Measurements from ENCODE around the gene EIF2B5.

Gene EIF2B5

DNA sequence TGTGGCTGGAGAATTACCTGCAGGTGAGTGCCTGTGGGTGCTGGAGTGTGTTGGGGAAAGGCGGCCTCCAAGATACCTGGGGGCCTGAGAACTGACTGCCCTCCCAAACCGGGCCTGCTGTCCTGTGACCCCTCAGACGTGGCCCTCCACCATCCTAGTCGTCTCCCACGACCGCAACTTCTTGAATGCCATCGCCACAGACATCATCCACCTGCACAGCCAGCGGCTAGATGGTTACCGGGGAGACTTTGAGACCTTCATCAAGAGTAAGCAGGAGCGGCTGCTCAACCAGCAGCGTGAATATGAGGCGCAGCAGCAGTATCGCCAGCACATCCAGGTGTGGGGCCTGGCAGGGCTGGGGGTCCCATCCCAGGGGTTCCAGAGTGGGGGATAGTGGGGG lies 54.3 kb downstream of the EIF2B5 start:
- DNase-seq (ENCODE audit: low read depth), result no peak
- no peak overlapping the region for H3K4me3 ChIP-seq (ENCODE audit: low read length)

DNA sequence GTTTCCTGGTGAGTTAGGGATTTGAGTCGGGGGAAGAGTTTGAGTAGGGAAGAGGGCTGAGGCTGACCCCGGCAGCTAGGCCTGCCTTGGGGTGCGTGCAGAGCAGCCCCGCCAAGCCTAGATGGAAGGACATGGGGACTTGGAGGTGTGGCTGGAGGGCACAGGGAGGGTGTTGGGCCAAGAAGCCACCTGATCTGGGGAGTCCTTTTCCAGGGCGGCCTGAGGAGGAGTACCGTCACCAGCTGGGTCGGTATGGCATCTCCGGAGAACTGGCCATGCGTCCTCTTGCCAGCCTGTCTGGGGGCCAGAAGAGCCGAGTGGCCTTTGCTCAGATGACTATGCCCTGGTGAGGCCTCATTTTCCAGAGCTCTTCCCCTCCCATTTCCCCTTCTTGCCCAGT lies 57.7 kb downstream of the EIF2B5 start:
- TF ChIP-seq, protein P1, sequence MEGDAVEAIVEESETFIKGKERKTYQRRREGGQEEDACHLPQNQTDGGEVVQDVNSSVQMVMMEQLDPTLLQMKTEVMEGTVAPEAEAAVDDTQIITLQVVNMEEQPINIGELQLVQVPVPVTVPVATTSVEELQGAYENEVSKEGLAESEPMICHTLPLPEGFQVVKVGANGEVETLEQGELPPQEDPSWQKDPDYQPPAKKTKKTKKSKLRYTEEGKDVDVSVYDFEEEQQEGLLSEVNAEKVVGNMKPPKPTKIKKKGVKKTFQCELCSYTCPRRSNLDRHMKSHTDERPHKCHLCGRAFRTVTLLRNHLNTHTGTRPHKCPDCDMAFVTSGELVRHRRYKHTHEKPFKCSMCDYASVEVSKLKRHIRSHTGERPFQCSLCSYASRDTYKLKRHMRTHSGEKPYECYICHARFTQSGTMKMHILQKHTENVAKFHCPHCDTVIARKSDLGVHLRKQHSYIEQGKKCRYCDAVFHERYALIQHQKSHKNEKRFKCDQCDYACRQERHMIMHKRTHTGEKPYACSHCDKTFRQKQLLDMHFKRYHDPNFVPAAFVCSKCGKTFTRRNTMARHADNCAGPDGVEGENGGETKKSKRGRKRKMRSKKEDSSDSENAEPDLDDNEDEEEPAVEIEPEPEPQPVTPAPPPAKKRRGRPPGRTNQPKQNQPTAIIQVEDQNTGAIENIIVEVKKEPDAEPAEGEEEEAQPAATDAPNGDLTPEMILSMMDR (IDR thresholded peaks at IDR 0.05; ENCODE audit: insufficient read depth, low read depth, low read length, missing control alignments), result no peak
- DNase-seq (ENCODE audit: low read depth), result no peak
- no peak overlapping the region for H3K4me3 ChIP-seq (ENCODE audit: low read length)

More for the DNA sequence above, 54.3 kb downstream of the EIF2B5 start:
- TF ChIP-seq, protein P1 (IDR thresholded peaks at IDR 0.05; ENCODE audit: insufficient read depth, low read depth, low read length, missing control alignments), result no peak

DNA sequence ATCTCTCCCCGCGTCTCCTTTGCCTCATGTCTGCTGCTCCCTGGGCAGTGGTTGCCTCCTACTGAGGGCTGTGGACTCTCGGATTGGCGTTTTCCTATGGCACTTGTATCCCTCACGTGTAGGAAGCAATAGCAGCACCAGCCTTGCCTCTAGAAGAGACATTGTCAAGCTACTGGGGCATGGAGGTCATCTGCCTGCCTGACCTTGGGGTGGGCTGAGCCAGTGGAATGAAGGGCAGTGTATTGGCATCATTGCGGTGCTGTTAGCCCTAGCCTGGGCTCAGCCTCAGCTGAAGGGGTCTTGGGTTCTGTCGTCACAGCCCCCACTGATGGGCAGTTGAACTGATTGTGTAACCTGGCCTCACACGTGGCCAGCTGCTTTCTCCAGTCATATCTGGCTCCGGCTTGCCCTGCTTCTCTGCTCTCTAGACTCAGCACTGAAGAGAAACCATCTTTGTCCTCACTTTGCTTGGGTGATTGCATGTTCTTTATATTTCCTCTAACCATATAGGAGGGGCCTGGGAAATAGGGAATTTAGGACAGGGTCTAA lies 58.9 kb downstream of the EIF2B5 start:
- TF ChIP-seq, protein P1 (IDR thresholded peaks at IDR 0.05; ENCODE audit: insufficient read depth, low read depth, low read length, missing control alignments), result no peak
- H3K4me3 ChIP-seq (ENCODE audit: low read length), result no peak overlapping the region
- DNase-seq (ENCODE audit: low read depth), result no peak

Data from epithelial cell of esophagus (primary cell).